Osteoblast (primary cell): Measurements from ENCODE around the gene COLEC12. TPM values are rescaled to one million over a fixed set of nuclear protein-coding genes. Genes with fewer than 3 reads are reported as not detected.
A peak's percentile ranks its signal among the peaks of the same experiment; 100 is the strongest.

Experiments used
- DNase-seq: peaks from one replicate; pipeline ENCODE4 v3.0.0; 2011; ENCODE audit warnings: low spot score, mixed read lengths; ENCODE audit not compliant: insufficient read length; ENCODE audit errors: missing footprints
- H2AFZ ChIP-seq: 2 replicates; pipeline ENCODE4 v1.6.0; 2011; ENCODE audit warnings: mild to moderate bottlenecking, low read length
- H3K27ac ChIP-seq: 2 replicates; pipeline ENCODE4 v1.5.1; 2011; ENCODE audit warnings: mild to moderate bottlenecking, low read depth, low read length, moderate library complexity
- H3K27me3 ChIP-seq: 2 replicates; pipeline ENCODE4 v1.6.0; 2012; ENCODE audit warnings: mild to moderate bottlenecking, control low read depth, inconsistent platforms, low read length, moderate library complexity; ENCODE audit not compliant: insufficient read depth
- H3K36me3 ChIP-seq: 2 replicates; pipeline ENCODE4 v1.5.1; 2011; ENCODE audit warnings: mild to moderate bottlenecking, low read length, control low read depth, moderate library complexity; ENCODE audit not compliant: insufficient read depth
- H3K4me1 ChIP-seq: 2 replicates; pipeline ENCODE4 v1.5.1; 2011; ENCODE audit warnings: mild to moderate bottlenecking, low read length, control low read depth, moderate library complexity; ENCODE audit not compliant: insufficient read depth
- H3K4me2 ChIP-seq: 2 replicates; pipeline ENCODE4 v1.6.0; 2011; ENCODE audit warnings: mild to moderate bottlenecking, low read length; ENCODE audit not compliant: insufficient read depth
- H3K4me3 ChIP-seq: fragments of 200-600 bp; sonication (generic); 3 replicates; pipeline ENCODE4 v1.5.1; 2012; ENCODE audit warnings: mild to moderate bottlenecking, low read length, inconsistent platforms; ENCODE audit not compliant: insufficient read depth
- H3K79me2 ChIP-seq: 2 replicates; pipeline ENCODE4 v1.6.0; 2012; ENCODE audit warnings: mild to moderate bottlenecking, low read length, control low read depth, inconsistent platforms; ENCODE audit not compliant: insufficient read depth
- H3K9me3 ChIP-seq: 2 replicates; pipeline ENCODE4 v1.5.1; 2011; ENCODE audit warnings: low read depth, low read length, control low read depth
- H4K20me1 ChIP-seq: 2 replicates; pipeline ENCODE4 v1.6.0; 2012; ENCODE audit warnings: mild to moderate bottlenecking, low read length, control low read depth; ENCODE audit not compliant: insufficient read depth
- CTCF ChIP-seq: IDR thresholded peaks from 2 replicates; pipeline ENCODE4 v1.5.1; 2011; ENCODE audit warnings: mild to moderate bottlenecking, low read depth, low read length, moderate library complexity; ENCODE audit errors: extremely low read depth
- total RNA-seq: library from RNA; depleted of rRNA; stranded (reverse); fragments of >200 nt; gene quantifications from 2 replicates; pipeline ENCODE4 v1.2.3, GENCODE V29; 2012

Gene COLEC12
- total RNA-seq, 1 donor: 38.0 TPM

GRCh38 chr18:427005-427404 is 73.5 kb downstream of the COLEC12 start:
- peak overlapping the region; percentile 11 for H3K4me2 ChIP-seq
- TF ChIP-seq CTCF: no peak
- no peaks in the 10 kb centered on the region for H3K36me3 ChIP-seq
- H2AFZ ChIP-seq: peak overlapping the region; percentile 30
- H4K20me1 ChIP-seq: no peaks in the 10 kb centered on the region
- H3K27me3 ChIP-seq: no peaks in the 10 kb centered on the region
- H3K27ac ChIP-seq: peak overlapping the region; percentile 85
- H3K4me1 ChIP-seq: peaks cover 41% of the 10 kb centered on the region
- peak; percentile 69 for DNase-seq
- H3K4me3 ChIP-seq: no peak overlapping the region
- no peaks in the 10 kb centered on the region for H3K9me3 ChIP-seq
- no peaks in the 10 kb centered on the region for H3K79me2 ChIP-seq

- H3K27ac ChIP-seq: peak overlapping the region; percentile 94
- DNase-seq: no peak
- H3K9me3 ChIP-seq: no peaks in the 10 kb centered on the region
- H4K20me1 ChIP-seq: no peaks in the 10 kb centered on the region
- no peak overlapping the region for H3K4me3 ChIP-seq
- peaks cover 57% of the 10 kb centered on the region for H3K4me1 ChIP-seq
- H3K27me3 ChIP-seq: no peaks in the 10 kb centered on the region
- no peaks in the 10 kb centered on the region for H3K79me2 ChIP-seq
- peak overlapping the region; percentile 51 for H3K4me2 ChIP-seq
- no peaks in the 10 kb centered on the region for H3K36me3 ChIP-seq
- H2AFZ ChIP-seq: no peak overlapping the region
- no peak for TF ChIP-seq CTCF
Measured at GRCh38 chr18:425106-425745, 75.3 kb downstream of the COLEC12 start.

GRCh38 chr18:424668-425067 is 75.8 kb downstream of the COLEC12 start:
- no peaks in the 10 kb centered on the region for H3K27me3 ChIP-seq
- H3K4me3 ChIP-seq: peak overlapping the region; percentile 9
- H3K79me2 ChIP-seq: no peaks in the 10 kb centered on the region
- peak overlapping the region; percentile 51 for H3K4me2 ChIP-seq
- DNase-seq: peak; percentile 46
- no peaks in the 10 kb centered on the region for H4K20me1 ChIP-seq
- TF ChIP-seq CTCF: no peak
- H3K4me1 ChIP-seq: peaks cover 57% of the 10 kb centered on the region
- H3K36me3 ChIP-seq: no peaks in the 10 kb centered on the region
- H3K9me3 ChIP-seq: no peaks in the 10 kb centered on the region
- peak overlapping the region; percentile 94 for H3K27ac ChIP-seq
- no peak overlapping the region for H2AFZ ChIP-seq

- TF ChIP-seq CTCF: no peak
- Histone ChIP-seq H3K79me2 (no peaks in the 10 kb centered on the region), H3K4me2 (peak overlapping the region; percentile 69), H3K4me3 (no peak overlapping the region), H3K36me3 (no peaks in the 10 kb centered on the region), H3K27me3 (no peaks in the 10 kb centered on the region), H2AFZ (peak overlapping the region; percentile 1), H3K9me3 (no peaks in the 10 kb centered on the region), H4K20me1 (no peaks in the 10 kb centered on the region), H3K27ac (peak overlapping the region; percentile 94), H3K4me1 (peaks cover 57% of the 10 kb centered on the region)
- DNase-seq: peak; percentile 79
Measured at GRCh38 chr18:424071-424661, 76.3 kb downstream of the COLEC12 start.
